H1 (cell line): ENCODE measurements around the gene STAM. TPM values are rescaled to one million over a fixed set of nuclear protein-coding genes. Genes with fewer than 3 reads are reported as not detected.

Experiments used
- EP300 ChIP-seq, 2 experiments: IDR thresholded peaks; 1 replicate in 1 of 2; 2 replicates in 1 of 2; pipeline ENCODE4 v1.6.1; 2011 to 2012; ENCODE audit warnings: low read depth in 2 of 2, low read length in 2 of 2, mild to moderate bottlenecking in 2 of 2, borderline replicate concordance in 1 of 2, inconsistent platforms in 1 of 2, moderate library complexity in 1 of 2
- FOSL1 ChIP-seq: IDR thresholded peaks from 2 replicates; pipeline ENCODE4 v1.6.1; 2011; ENCODE audit warnings: mild to moderate bottlenecking, low read depth, low read length, moderate library complexity; ENCODE audit not compliant: insufficient read depth
- KDM5A ChIP-seq: fragments of 200-600 bp; IDR thresholded peaks from 2 replicates; pipeline ENCODE4 v1.7.1; 2012; ENCODE audit warnings: mild to moderate bottlenecking, low read length, inconsistent platforms, mixed read lengths
- NANOG ChIP-seq: IDR thresholded peaks from 2 replicates; pipeline ENCODE4 v1.6.1; 2011; ENCODE audit warnings: low read length, low read depth, mild to moderate bottlenecking, inconsistent platforms; ENCODE audit not compliant: insufficient read depth, poor library complexity, severe bottlenecking
- SIX5 ChIP-seq: IDR thresholded peaks from 2 replicates; pipeline ENCODE4 v1.6.1; 2011; ENCODE audit warnings: mild to moderate bottlenecking, low read depth, low read length
- ZNF274 ChIP-seq: IDR thresholded peaks from 2 replicates; pipeline ENCODE4 v1.7.0; 2012; ENCODE audit warnings: low read length, borderline replicate concordance; ENCODE audit errors: extremely low read depth
- polyA plus RNA-seq, 7 experiments: library from polyadenylated mRNA; depleted of rRNA in 3 of 7; stranded (reverse) in 5 of 7; unstranded in 2 of 7; fragments of >200 nt in 5 of 7; fragments of 200-250 nt in 2 of 7; gene quantifications; 1 replicate in 5 of 7; 2 replicates in 1 of 7; 4 replicates in 1 of 7; pipeline versions ENCODE4 v1.2.1 to v1.2.3, GENCODE V29; 2011 to 2013; ENCODE audit warnings: missing spikeins in 2 of 7, mixed read lengths in 2 of 7
- small RNA-seq: library from polyadenylated mRNA; stranded (forward); fragments of <200 nt; extraction: miRNeasy Mini kit (QIAGEN cat#:217004); gene quantifications from one replicate; pipeline ENCODE3, GENCODE V24; 2013; ENCODE audit not compliant: insufficient read depth
- total RNA-seq: library from RNA; stranded (reverse); fragmentation: NEBNext Ultra II Directional; extraction: Animal tissue kit (Norgen Biotek cat#: 25700); gene quantifications from 2 replicates; pipeline ENCODE4 v1.2.1, GENCODE V29; 2021
- TF ChIP-seq, protein P1 (sequence below): IDR thresholded peaks from 2 replicates; pipeline ENCODE4 v1.6.1; 2011; ENCODE audit warnings: low read depth, mild to moderate bottlenecking, low read length; ENCODE audit not compliant: insufficient read depth

STAM gene
- total and polyA plus RNA-seq, 2 of the 8 experiments (the other 6 are each of a cell fraction or from before 2014, with no cell fraction given), result 22.0 to 27.8 TPM

GRCh38 chr10:17765602-17766001 is 121.7 kb downstream of the STAM start (continued):
- TF ChIP-seq KDM5A, result no peak
- TF ChIP-seq ZNF274, result no peak
- no peak for TF ChIP-seq SIX5
- no peak for TF ChIP-seq NANOG
- TF ChIP-seq FOSL1, result no peak
- TF ChIP-seq EP300 (IDR thresholded peaks at IDR 0.05; ENCODE audit: borderline replicate concordance in 1 of 2, low read depth in 2 of 2, low read length in 2 of 2), result no peak
- TF ChIP-seq, protein P1, sequence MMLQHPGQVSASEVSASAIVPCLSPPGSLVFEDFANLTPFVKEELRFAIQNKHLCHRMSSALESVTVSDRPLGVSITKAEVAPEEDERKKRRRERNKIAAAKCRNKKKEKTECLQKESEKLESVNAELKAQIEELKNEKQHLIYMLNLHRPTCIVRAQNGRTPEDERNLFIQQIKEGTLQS, result no peak

Small RNA genes lying within 50 kb of the gene (small RNA-seq; reads per million reads assigned to genes)
- not detected for gene AC069542.2

Other genes starting within 250 kb of the STAM start
- gene ST8SIA6, start 189.6 kb upstream of the STAM start, total RNA-seq, result 1.1 and 1.3 TPM in 2 replicates
- 0.50 and 0.70 TPM in 2 replicates for gene ST8SIA6, start 189.6 kb upstream of the STAM start, polyA plus RNA-seq (2011; rRNA removed)
- gene HACD1, start 26.8 kb upstream of the STAM start, total RNA-seq, result 30.8 and 32.6 TPM in 2 replicates
- 12.5 and 18.7 TPM in 2 replicates for gene HACD1, start 26.8 kb upstream of the STAM start, polyA plus RNA-seq (2011; rRNA removed)
- 0.07 and 0.11 TPM in 2 replicates for gene TMEM236, start 108.0 kb downstream of the STAM start, total RNA-seq
- 0.02 TPM in 2 replicates for gene TMEM236, start 108.0 kb downstream of the STAM start, polyA plus RNA-seq (2011; rRNA removed)
- 0.06 and 0.11 TPM in 2 replicates for gene MRC1, start 165.2 kb downstream of the STAM start, total RNA-seq
- gene MRC1, start 165.2 kb downstream of the STAM start, polyA plus RNA-seq (2011; rRNA removed), result 0.02 and 0.03 TPM in 2 replicates